Smooth muscle cell (in vitro differentiated cells): ENCODE results near the gene MAML2. TPM values are rescaled to one million over a fixed set of nuclear protein-coding genes. Genes with fewer than 3 reads are reported as not detected.

ENCODE experiments used
- DNase-seq: peaks from one replicate; lab custom pipeline; 2025; ENCODE audit not compliant: unreplicated experiment; lab: John Stamatoyannopoulos, UW
- H2AFZ ChIP-seq: fragments of 200-600 bp; sonication (generic); 2 replicates; pipeline ENCODE4 v1.6.0; 2016; ENCODE audit warnings: antibody characterized with exemption, low read depth, mild to moderate bottlenecking
- H3F3A ChIP-seq: fragments of 200-600 bp; sonication (generic); 2 replicates; pipeline ENCODE4 v1.6.0; 2017; ENCODE audit warnings: antibody characterized with exemption, low read depth
- H3K27ac ChIP-seq: fragments of 200-600 bp; sonication (generic); 2 replicates; pipeline ENCODE4 v1.5.1; 2016; ENCODE audit warnings: low read depth, mild to moderate bottlenecking
- H3K27me3 ChIP-seq: fragments of 200-600 bp; sonication (generic); 2 replicates; pipeline ENCODE4 v1.6.1; 2016; ENCODE audit warnings: low read depth, mild to moderate bottlenecking
- H3K36me3 ChIP-seq: fragments of 200-600 bp; sonication (generic); 2 replicates; pipeline ENCODE4 v1.5.1; 2016; ENCODE audit warnings: low read depth
- H3K4me1 ChIP-seq: fragments of 200-600 bp; sonication (generic); 2 replicates; pipeline ENCODE4 v1.5.1; 2016; ENCODE audit warnings: low read depth
- H3K4me2 ChIP-seq: fragments of 200-600 bp; sonication (generic); 2 replicates; pipeline ENCODE4 v1.6.0; 2016; ENCODE audit warnings: mild to moderate bottlenecking
- H3K4me3 ChIP-seq: fragments of 200-600 bp; sonication (generic); 2 replicates; pipeline ENCODE4 v1.5.1; 2016; ENCODE audit warnings: mild to moderate bottlenecking
- H3K79me2 ChIP-seq: fragments of 200-600 bp; sonication (generic); 2 replicates; pipeline ENCODE4 v1.6.0; 2016; ENCODE audit warnings: low read depth, mild to moderate bottlenecking
- H3K9ac ChIP-seq: fragments of 200-600 bp; sonication (generic); 2 replicates; pipeline ENCODE4 v1.6.0; 2016; ENCODE audit warnings: low read depth
- H3K9me3 ChIP-seq: fragments of 200-600 bp; sonication (generic); replicated peaks from 2 replicates; pipeline ENCODE4 v1.5.1; 2016; ENCODE audit warnings: low read depth
- H4K20me1 ChIP-seq: fragments of 200-600 bp; sonication (generic); 2 replicates; pipeline ENCODE4 v1.6.0; 2016; ENCODE audit warnings: low read depth
- whole genome bisulfite sequencing: methylation state at CpG from one replicate; pipeline ENCODE4 v1.1.7; 2016; ENCODE audit warnings: low lambda C conversion rate; 5-methylcytosine and 5-hydroxymethylcytosine counted together
- polyA plus RNA-seq: library from polyadenylated mRNA; unstranded; fragments of >200 nt; fragmentation: Nextera tagmentation; extraction: Ambion mirVana; gene quantifications from 2 replicates; pipeline ENCODE4 v1.2.1, GENCODE V29; 2016
- total RNA-seq: library from RNA; depleted of rRNA; stranded (reverse); fragments of >200 nt; gene quantifications from 2 replicates; pipeline ENCODE4 v1.2.3, GENCODE V29; 2014
- TF ChIP-seq, protein P1 (sequence below): fragments of 200-600 bp; sonication (generic); IDR thresholded peaks from 2 replicates; pipeline ENCODE4 v1.5.1; 2017; ENCODE audit warnings: borderline replicate concordance, mild to moderate bottlenecking, antibody characterized with exemption; ENCODE audit not compliant: insufficient read depth, poor library complexity, severe bottlenecking

Gene MAML2
- total and polyA plus RNA-seq, 2 experiments from 2014 or later: 8.7 to 52.4 TPM

GRCh38 chr11:96017856-96018255 lies 325.1 kb downstream of the MAML2 start:
- WGBS: 60% methylated on average over 3 of the region's 3 CpGs
- Histone ChIP-seq H3K4me1 (peaks cover 22% of the 10 kb centered on the region), H3K27ac (peak overlapping the region; percentile 97), H4K20me1 (peaks cover 4% of the 10 kb centered on the region), H3K27me3 (no peaks in the 10 kb centered on the region), H3K79me2 (peaks cover 34% of the 10 kb centered on the region), H3K9ac (no peak overlapping the region), H3K9me3 (no peaks in the 10 kb centered on the region), H3K4me2 (no peak overlapping the region), H3K4me3 (no peak overlapping the region), H3F3A (peaks cover 14% of the 10 kb centered on the region), H2AFZ (no peak overlapping the region), H3K36me3 (no peaks in the 10 kb centered on the region)
- TF ChIP-seq, protein P1, sequence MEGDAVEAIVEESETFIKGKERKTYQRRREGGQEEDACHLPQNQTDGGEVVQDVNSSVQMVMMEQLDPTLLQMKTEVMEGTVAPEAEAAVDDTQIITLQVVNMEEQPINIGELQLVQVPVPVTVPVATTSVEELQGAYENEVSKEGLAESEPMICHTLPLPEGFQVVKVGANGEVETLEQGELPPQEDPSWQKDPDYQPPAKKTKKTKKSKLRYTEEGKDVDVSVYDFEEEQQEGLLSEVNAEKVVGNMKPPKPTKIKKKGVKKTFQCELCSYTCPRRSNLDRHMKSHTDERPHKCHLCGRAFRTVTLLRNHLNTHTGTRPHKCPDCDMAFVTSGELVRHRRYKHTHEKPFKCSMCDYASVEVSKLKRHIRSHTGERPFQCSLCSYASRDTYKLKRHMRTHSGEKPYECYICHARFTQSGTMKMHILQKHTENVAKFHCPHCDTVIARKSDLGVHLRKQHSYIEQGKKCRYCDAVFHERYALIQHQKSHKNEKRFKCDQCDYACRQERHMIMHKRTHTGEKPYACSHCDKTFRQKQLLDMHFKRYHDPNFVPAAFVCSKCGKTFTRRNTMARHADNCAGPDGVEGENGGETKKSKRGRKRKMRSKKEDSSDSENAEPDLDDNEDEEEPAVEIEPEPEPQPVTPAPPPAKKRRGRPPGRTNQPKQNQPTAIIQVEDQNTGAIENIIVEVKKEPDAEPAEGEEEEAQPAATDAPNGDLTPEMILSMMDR: no peak
- no peak for DNase-seq

DNA sequence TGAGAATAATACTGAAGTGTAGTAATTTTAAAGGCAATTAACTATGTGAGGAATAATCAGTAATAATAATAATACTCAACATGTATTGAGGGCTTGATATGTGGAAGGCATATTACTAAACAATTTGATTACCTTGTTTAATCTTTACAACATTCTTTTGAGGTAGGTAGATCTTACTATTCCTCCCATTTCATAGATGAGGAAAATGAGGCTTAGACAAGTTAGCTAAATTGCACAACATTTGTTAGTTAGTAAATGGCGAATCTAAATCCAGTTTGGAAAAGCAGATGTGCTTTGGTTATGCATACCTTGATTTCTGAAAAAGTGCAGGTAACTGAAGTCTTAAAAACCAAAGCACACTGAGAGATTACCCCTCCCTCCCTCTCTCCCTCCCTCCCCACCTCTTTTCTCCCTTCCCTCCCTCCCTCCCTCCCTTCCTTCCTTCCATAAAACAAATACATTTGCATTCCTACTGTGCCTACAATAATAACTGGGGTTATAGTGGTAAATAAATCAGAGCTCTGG lies 326.0 kb downstream of the MAML2 start:
- no peaks in the 10 kb centered on the region for H3K27me3 ChIP-seq
- H3K27ac ChIP-seq: peak overlapping the region; percentile 97
- TF ChIP-seq, protein P1: no peak
- H3F3A ChIP-seq: peaks cover 21% of the 10 kb centered on the region
- no peak overlapping the region for H3K4me2 ChIP-seq
- H3K9me3 ChIP-seq: no peaks in the 10 kb centered on the region
- H4K20me1 ChIP-seq: no peaks in the 10 kb centered on the region
- H3K79me2 ChIP-seq: peaks cover 33% of the 10 kb centered on the region
- no peak overlapping the region for H3K9ac ChIP-seq
- DNase-seq: no peak
- no peak overlapping the region for H3K4me3 ChIP-seq
- peaks cover 29% of the 10 kb centered on the region for H3K4me1 ChIP-seq
- WGBS: 93% methylated on average over 1 of the region's 1 CpG
- no peaks in the 10 kb centered on the region for H3K36me3 ChIP-seq
- no peak overlapping the region for H2AFZ ChIP-seq

DNA sequence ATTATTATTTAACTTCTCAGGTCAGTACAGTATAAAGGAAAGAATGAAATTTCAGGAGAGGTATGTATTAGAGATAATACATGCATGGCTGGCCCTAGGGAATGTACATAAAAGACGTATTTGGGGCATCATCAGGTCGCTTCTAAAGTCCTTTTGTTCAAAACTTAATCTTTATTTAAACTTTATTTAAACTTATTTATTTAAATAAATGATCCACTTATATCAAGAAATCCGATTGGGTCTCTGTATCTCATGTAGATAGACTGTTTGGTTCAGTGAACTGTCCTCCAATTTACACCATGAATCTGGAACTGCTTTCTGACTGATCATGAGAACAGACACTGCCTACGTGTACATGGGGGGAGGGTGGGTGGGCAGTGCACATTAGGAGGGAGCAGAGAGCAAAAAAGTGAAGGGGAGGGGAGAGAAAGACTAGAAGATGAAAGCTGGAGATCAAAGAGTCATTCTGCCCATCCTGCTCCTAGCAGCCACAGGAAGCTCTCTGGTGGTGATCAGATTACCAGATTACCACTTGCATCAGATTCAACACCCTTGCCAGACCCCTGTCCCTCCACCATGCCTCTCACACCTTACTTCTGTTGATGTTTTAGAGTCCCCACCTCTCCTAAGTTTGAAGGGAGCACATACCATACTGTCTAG lies 327.0 kb downstream of the MAML2 start:
- H3K36me3 ChIP-seq: no peaks in the 10 kb centered on the region
- H4K20me1 ChIP-seq: no peaks in the 10 kb centered on the region
- peaks cover 34% of the 10 kb centered on the region for H3K79me2 ChIP-seq
- H3K4me2 ChIP-seq: peak overlapping the region; percentile 6
- peak overlapping the region; percentile 97 for H3K27ac ChIP-seq
- H3K9me3 ChIP-seq: no peaks in the 10 kb centered on the region
- no peak overlapping the region for H3K9ac ChIP-seq
- TF ChIP-seq, protein P1: no peak
- H2AFZ ChIP-seq: no peak overlapping the region
- H3F3A ChIP-seq: peaks cover 31% of the 10 kb centered on the region
- H3K4me3 ChIP-seq: no peak overlapping the region
- 40% methylated on average over 4 of the region's 4 CpGs for WGBS
- DNase-seq: no peak
- no peaks in the 10 kb centered on the region for H3K27me3 ChIP-seq
- H3K4me1 ChIP-seq: peaks cover 35% of the 10 kb centered on the region

DNA sequence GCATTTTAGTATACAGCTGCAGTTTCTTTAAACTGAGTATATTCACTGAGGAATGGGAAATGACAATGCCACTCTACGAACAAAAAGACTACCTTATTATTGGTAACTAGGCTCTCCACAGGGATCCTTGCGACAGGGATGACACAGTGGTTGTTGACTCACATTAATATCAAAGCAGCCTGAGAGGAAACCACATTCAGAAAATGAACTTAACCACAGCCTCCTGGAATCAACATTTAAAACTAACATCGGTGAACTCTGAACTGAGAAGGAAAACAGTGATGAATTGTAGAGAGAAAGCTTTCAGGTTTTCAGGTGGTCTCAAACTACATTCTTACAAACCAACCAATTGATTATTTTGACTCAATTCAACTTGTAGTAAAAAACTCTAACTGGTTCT lies 328.8 kb downstream of the MAML2 start:
- peak overlapping the region; percentile 87 for H3K9ac ChIP-seq
- 13% methylated on average over 3 of the region's 3 CpGs for WGBS
- DNase-seq: no peak

More for the DNA sequence above, 328.8 kb downstream of the MAML2 start:
- Histone ChIP-seq H3K4me3 (no peak overlapping the region), H3K9me3 (no peaks in the 10 kb centered on the region), H4K20me1 (no peaks in the 10 kb centered on the region), H3K27me3 (no peaks in the 10 kb centered on the region), H3K4me1 (peaks cover 35% of the 10 kb centered on the region), H3K79me2 (peaks cover 38% of the 10 kb centered on the region), H3F3A (peaks cover 33% of the 10 kb centered on the region), H2AFZ (no peak overlapping the region), H3K4me2 (peak overlapping the region; percentile 62), H3K27ac (peak overlapping the region; percentile 97), H3K36me3 (no peaks in the 10 kb centered on the region)
- TF ChIP-seq, protein P1: no peak
